SK-N-SH (cell line): ENCODE data around the gene PRPSAP2.

ENCODE experiments used
- CTCF ChIP-seq: fragments of 200-600 bp; sonication (generic); IDR thresholded peaks from 2 replicates; pipeline ENCODE4 v1.6.1; 2017; ENCODE audit warnings: antibody characterized with exemption, mild to moderate bottlenecking, moderate library complexity
- EP300 ChIP-seq, 2 experiments: IDR thresholded peaks; 2 replicates each; pipeline versions ENCODE4 v1.4.0 to v1.6.1; 2012; ENCODE audit warnings: borderline replicate concordance in 1 of 2, low read depth in 1 of 2, low read length in 1 of 2
- EZH2phosphoT487 ChIP-seq: fragments of 200-600 bp; sonication (generic); IDR thresholded peaks from 2 replicates; pipeline ENCODE4 v1.6.1; 2017; ENCODE audit warnings: low read depth, mixed run types, mild to moderate bottlenecking, antibody characterized with exemption, moderate library complexity, borderline replicate concordance
- FOSL2 ChIP-seq: IDR thresholded peaks from 2 replicates; pipeline ENCODE4 v1.4.0; 2012; ENCODE audit warnings: low read depth, mild to moderate bottlenecking, moderate library complexity, borderline replicate concordance
- JUND ChIP-seq: IDR thresholded peaks from 2 replicates; pipeline ENCODE4 v1.4.0; 2012
- PBX3 ChIP-seq: IDR thresholded peaks from 2 replicates; pipeline ENCODE4; 2012
- RFX5 ChIP-seq: IDR thresholded peaks from 2 replicates; pipeline ENCODE4 v1.6.1; 2012; ENCODE audit warnings: mild to moderate bottlenecking, improper control_type of control experiment, low read length
- RXRA ChIP-seq: IDR thresholded peaks from 2 replicates; pipeline ENCODE4 v1.4.0; 2012; ENCODE audit warnings: low read depth, mild to moderate bottlenecking, borderline replicate concordance
- TCF12 ChIP-seq: IDR thresholded peaks from 2 replicates; pipeline ENCODE4 v1.4.0; 2012
- TF ChIP-seq, protein P1 (sequence below): IDR thresholded peaks from 2 replicates; pipeline ENCODE4 v1.4.0; 2012; ENCODE audit warnings: low read depth

- TF ChIP-seq JUND, result no peak
- no peak for TF ChIP-seq FOSL2
- no peak for TF ChIP-seq RFX5
- TF ChIP-seq EZH2phosphoT487, result no peak
- TF ChIP-seq CTCF, result no peak
- TF ChIP-seq RXRA, result no peak
- TF ChIP-seq, protein P1, sequence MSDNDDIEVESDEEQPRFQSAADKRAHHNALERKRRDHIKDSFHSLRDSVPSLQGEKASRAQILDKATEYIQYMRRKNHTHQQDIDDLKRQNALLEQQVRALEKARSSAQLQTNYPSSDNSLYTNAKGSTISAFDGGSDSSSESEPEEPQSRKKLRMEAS, result no peak
- TF ChIP-seq TCF12, result no peak
- no peak for TF ChIP-seq PBX3
- no peak for TF ChIP-seq EP300 (IDR thresholded peaks at IDR 0.05; ENCODE audit: borderline replicate concordance in 1 of 2, low read depth in 1 of 2, low read length in 1 of 2)
Observed at GRCh38 chr17:18976201-18976600, 118.3 kb downstream of the PRPSAP2 start.
